PC-3 (cell line): ENCODE measurements around the gene ABCG4.

Experiments
- CTCF ChIP-seq: fragments of 300-600 bp; sonication (generic); conservative IDR thresholded peaks from 2 replicates; pipeline ENCODE4 v1.5.1; 2017; ENCODE audit warnings: antibody characterized with exemption, low read depth, mild to moderate bottlenecking, low read length
- EZH2 ChIP-seq: fragments of 300-600 bp; sonication (generic); IDR thresholded peaks from one replicate; pipeline ENCODE4 v1.6.1; 2017; ENCODE audit warnings: antibody characterized with exemption, mild to moderate bottlenecking, low read length; ENCODE audit not compliant: unreplicated experiment
- EZH2phosphoT487 ChIP-seq: fragments of 300-600 bp; sonication (generic); IDR thresholded peaks from 2 replicates; pipeline ENCODE4 v1.6.1; 2018; ENCODE audit warnings: mild to moderate bottlenecking, antibody characterized with exemption, low read length, borderline replicate concordance

GRCh38 chr11:119204066-119204465, 55.2 kb downstream of the ABCG4 start:
- TF ChIP-seq EZH2 (no peak), CTCF (no peak), EZH2phosphoT487 (no peak)
